ENCODE measurements around the gene KPNA2.

- TF ChIP-seq SRF (IDR thresholded peaks at IDR 0.05; ENCODE audit: low read depth in 2 of 2, low read length in 2 of 2) (no peak), SIN3A (IDR thresholded peaks at IDR 0.05; ENCODE audit: low read depth, low read length) (no peak), CREM (IDR thresholded peaks at IDR 0.05; ENCODE audit: low read depth) (no peak), USF2 (IDR thresholded peaks at IDR 0.05; ENCODE audit: borderline replicate concordance, low read depth, low read length) (no peak), PKNOX1 (IDR thresholded peaks at IDR 0.05) (no peak), POLR2A (IDR thresholded peaks at IDR 0.05; ENCODE audit: low read depth, low read length) (no peak), TARDBP (IDR thresholded peaks at IDR 0.05; ENCODE audit: borderline replicate concordance) (no peak)
- TF ChIP-seq, protein P1, sequence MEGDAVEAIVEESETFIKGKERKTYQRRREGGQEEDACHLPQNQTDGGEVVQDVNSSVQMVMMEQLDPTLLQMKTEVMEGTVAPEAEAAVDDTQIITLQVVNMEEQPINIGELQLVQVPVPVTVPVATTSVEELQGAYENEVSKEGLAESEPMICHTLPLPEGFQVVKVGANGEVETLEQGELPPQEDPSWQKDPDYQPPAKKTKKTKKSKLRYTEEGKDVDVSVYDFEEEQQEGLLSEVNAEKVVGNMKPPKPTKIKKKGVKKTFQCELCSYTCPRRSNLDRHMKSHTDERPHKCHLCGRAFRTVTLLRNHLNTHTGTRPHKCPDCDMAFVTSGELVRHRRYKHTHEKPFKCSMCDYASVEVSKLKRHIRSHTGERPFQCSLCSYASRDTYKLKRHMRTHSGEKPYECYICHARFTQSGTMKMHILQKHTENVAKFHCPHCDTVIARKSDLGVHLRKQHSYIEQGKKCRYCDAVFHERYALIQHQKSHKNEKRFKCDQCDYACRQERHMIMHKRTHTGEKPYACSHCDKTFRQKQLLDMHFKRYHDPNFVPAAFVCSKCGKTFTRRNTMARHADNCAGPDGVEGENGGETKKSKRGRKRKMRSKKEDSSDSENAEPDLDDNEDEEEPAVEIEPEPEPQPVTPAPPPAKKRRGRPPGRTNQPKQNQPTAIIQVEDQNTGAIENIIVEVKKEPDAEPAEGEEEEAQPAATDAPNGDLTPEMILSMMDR (IDR thresholded peaks at IDR 0.05 in 2 of 3, conservative IDR thresholded peaks at IDR 0.05 in 1 of 3; ENCODE audit: control insufficient read depth in 2 of 3, extremely low read depth in 1 of 3, insufficient read depth in 1 of 3, low read depth in 3 of 3, low read length in 3 of 3), result no peak
- TF ChIP-seq, protein P2, sequence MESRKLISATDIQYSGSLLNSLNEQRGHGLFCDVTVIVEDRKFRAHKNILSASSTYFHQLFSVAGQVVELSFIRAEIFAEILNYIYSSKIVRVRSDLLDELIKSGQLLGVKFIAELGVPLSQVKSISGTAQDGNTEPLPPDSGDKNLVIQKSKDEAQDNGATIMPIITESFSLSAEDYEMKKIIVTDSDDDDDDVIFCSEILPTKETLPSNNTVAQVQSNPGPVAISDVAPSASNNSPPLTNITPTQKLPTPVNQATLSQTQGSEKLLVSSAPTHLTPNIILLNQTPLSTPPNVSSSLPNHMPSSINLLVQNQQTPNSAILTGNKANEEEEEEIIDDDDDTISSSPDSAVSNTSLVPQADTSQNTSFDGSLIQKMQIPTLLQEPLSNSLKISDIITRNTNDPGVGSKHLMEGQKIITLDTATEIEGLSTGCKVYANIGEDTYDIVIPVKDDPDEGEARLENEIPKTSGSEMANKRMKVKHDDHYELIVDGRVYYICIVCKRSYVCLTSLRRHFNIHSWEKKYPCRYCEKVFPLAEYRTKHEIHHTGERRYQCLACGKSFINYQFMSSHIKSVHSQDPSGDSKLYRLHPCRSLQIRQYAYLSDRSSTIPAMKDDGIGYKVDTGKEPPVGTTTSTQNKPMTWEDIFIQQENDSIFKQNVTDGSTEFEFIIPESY (IDR thresholded peaks at IDR 0.05), result no peak
- TF ChIP-seq, protein P3, sequence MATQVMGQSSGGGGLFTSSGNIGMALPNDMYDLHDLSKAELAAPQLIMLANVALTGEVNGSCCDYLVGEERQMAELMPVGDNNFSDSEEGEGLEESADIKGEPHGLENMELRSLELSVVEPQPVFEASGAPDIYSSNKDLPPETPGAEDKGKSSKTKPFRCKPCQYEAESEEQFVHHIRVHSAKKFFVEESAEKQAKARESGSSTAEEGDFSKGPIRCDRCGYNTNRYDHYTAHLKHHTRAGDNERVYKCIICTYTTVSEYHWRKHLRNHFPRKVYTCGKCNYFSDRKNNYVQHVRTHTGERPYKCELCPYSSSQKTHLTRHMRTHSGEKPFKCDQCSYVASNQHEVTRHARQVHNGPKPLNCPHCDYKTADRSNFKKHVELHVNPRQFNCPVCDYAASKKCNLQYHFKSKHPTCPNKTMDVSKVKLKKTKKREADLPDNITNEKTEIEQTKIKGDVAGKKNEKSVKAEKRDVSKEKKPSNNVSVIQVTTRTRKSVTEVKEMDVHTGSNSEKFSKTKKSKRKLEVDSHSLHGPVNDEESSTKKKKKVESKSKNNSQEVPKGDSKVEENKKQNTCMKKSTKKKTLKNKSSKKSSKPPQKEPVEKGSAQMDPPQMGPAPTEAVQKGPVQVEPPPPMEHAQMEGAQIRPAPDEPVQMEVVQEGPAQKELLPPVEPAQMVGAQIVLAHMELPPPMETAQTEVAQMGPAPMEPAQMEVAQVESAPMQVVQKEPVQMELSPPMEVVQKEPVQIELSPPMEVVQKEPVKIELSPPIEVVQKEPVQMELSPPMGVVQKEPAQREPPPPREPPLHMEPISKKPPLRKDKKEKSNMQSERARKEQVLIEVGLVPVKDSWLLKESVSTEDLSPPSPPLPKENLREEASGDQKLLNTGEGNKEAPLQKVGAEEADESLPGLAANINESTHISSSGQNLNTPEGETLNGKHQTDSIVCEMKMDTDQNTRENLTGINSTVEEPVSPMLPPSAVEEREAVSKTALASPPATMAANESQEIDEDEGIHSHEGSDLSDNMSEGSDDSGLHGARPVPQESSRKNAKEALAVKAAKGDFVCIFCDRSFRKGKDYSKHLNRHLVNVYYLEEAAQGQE (IDR thresholded peaks at IDR 0.05; ENCODE audit: low read depth, low read length), result no peak
These were observed 1.7 kb upstream of the KPNA2 start for GRCh38 chr17:68033636-68034451.

All from GM12878 (cell line).